Measurements from ENCODE around the gene KCNK13. TPM values are rescaled to one million over a fixed set of nuclear protein-coding genes. Genes with fewer than 3 reads are reported as not detected.

Gene KCNK13
- total RNA-seq, 2 experiments from 2014 or later, result not detected

DNA sequence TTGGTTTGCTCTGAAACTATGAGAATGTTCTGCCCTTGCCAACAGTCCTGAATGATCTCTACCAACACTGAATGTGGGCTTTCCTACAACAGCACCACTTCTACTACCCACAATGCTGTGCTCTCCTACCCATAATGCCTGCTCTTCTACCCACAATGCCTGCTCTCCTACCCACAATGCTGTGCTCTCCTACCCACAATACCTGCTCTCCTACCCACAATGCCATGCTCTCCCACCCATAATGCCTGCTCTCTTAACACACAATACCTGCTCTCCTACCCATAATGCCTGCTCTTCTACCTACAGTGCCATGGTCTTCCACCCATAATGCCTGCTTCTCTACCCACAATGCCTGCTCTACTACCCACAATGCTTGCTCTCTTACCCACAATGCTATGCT is 92.3 kb downstream of the KCNK13 start:
- POLR2A ChIA-PET, result no interaction called here
- Mint-ChIP-seq H3K27ac (no peak overlapping the region), H3K9me3 (peaks cover 6% of the 10 kb centered on the region), H3K4me1 (ENCODE audit: low read depth) (no peaks in the 10 kb centered on the region), H3K4me3 (no peak overlapping the region), H3K36me3 (ENCODE audit: low read depth) (no peaks in the 10 kb centered on the region), H3K27me3 (peaks cover 14% of the 10 kb centered on the region)
- intact Hi-C loops (cut with micrococcal nuclease), result no loop called here
- CTCF ChIA-PET, result no interaction called here
- TF ChIP-seq, protein P1, sequence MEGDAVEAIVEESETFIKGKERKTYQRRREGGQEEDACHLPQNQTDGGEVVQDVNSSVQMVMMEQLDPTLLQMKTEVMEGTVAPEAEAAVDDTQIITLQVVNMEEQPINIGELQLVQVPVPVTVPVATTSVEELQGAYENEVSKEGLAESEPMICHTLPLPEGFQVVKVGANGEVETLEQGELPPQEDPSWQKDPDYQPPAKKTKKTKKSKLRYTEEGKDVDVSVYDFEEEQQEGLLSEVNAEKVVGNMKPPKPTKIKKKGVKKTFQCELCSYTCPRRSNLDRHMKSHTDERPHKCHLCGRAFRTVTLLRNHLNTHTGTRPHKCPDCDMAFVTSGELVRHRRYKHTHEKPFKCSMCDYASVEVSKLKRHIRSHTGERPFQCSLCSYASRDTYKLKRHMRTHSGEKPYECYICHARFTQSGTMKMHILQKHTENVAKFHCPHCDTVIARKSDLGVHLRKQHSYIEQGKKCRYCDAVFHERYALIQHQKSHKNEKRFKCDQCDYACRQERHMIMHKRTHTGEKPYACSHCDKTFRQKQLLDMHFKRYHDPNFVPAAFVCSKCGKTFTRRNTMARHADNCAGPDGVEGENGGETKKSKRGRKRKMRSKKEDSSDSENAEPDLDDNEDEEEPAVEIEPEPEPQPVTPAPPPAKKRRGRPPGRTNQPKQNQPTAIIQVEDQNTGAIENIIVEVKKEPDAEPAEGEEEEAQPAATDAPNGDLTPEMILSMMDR (IDR thresholded peaks at IDR 0.05), result no peak
- ATAC-seq (no peak), DNase-seq (no peak)

DNA sequence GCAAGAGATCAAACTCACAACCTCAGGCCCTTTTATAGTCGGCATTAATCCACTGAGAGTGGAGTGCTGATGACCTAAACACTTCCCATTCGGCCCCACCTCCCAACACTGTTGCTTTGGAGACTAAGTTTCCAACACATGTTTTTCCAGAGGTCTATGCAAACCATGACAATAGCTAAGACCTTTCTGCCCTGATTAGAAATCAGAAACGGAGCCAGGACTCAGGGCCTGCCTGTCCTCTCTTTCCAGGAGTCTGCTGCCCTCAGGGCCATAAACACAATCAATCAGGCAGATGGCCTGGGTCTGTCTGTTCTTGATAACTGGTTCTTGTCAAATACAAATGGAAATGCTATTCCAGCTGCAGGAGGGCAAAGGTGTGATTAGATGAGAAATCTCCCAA is 97.4 kb downstream of the KCNK13 start:
- ATAC-seq (no peak), DNase-seq (no peak)
- peaks cover 16% of the 10 kb centered on the region for H3K27me3 Mint-ChIP-seq
- CTCF ChIA-PET, result no interaction called here
- POLR2A ChIA-PET, result no interaction called here
- intact Hi-C loops (cut with micrococcal nuclease), result no loop called here
- no peak overlapping the region for H3K27ac Mint-ChIP-seq
- H3K36me3 Mint-ChIP-seq (ENCODE audit: low read depth), result no peaks in the 10 kb centered on the region
- H3K9me3 Mint-ChIP-seq, result peaks cover 3% of the 10 kb centered on the region
- H3K4me3 Mint-ChIP-seq, result no peak overlapping the region
- H3K4me1 Mint-ChIP-seq (ENCODE audit: low read depth), result no peaks in the 10 kb centered on the region
- TF ChIP-seq, protein P1 (IDR thresholded peaks at IDR 0.05), result no peak

DNA sequence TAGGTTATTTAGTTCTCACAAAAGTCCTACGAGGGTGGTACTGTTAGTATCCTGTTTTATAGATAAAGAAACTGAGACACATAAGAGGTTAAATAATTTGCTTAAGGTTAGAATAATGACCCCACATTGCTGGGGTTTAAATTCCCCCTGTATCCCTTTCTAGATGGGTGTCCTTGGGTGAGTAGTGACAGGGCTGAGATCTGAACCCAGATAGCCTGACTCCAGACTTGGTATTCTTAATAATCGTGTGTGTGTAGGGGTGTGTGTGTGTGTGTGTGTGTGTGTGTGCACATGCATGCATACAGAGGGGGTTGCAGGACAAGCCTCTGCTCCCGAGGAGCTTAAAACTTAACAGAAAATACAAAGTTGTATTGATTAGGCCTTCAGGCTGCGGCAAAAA is 97.9 kb downstream of the KCNK13 start:
- Mint-ChIP-seq H3K27me3 (peaks cover 16% of the 10 kb centered on the region), H3K4me3 (no peak overlapping the region), H3K27ac (no peak overlapping the region), H3K36me3 (ENCODE audit: low read depth) (no peaks in the 10 kb centered on the region), H3K9me3 (no peaks in the 10 kb centered on the region), H3K4me1 (ENCODE audit: low read depth) (no peaks in the 10 kb centered on the region)
- POLR2A ChIA-PET, result no interaction called here
- no peak for DNase-seq
- no peak for ATAC-seq
- CTCF ChIA-PET, result no interaction called here
- intact Hi-C loops (cut with micrococcal nuclease), result no loop called here
- TF ChIP-seq, protein P1 (IDR thresholded peaks at IDR 0.05), result no peak

DNA sequence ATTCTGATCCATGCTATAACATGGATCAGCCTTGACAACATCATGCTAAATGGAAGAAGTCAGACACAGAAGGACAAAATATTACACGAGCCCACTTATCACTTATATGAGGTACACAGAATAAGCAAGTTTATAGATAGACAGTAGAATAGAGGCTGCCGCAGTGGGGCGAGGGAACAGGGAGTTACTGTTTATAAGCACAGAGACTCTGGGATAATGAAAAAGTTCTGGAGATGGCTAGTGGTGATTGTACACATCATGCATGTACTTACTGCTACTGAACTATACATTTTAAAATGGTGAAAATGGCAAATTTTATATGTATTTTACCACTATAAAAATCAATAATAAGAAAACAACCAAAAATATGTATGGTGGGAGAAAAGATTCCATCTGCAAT is 99.3 kb downstream of the KCNK13 start:
- DNase-seq (no peak), ATAC-seq (no peak)
- ChIA-PET POLR2A (no interaction called here), CTCF (no interaction called here)
- peaks cover 8% of the 10 kb centered on the region for H3K27me3 Mint-ChIP-seq
- no peak overlapping the region for H3K27ac Mint-ChIP-seq
- peaks cover 3% of the 10 kb centered on the region for H3K9me3 Mint-ChIP-seq
- TF ChIP-seq, protein P1 (IDR thresholded peaks at IDR 0.05), result no peak
- intact Hi-C loops (cut with micrococcal nuclease), result no loop called here
- no peaks in the 10 kb centered on the region for H3K36me3 Mint-ChIP-seq (ENCODE audit: low read depth)
- H3K4me3 Mint-ChIP-seq, result no peak overlapping the region
- H3K4me1 Mint-ChIP-seq (ENCODE audit: low read depth), result no peaks in the 10 kb centered on the region

DNA sequence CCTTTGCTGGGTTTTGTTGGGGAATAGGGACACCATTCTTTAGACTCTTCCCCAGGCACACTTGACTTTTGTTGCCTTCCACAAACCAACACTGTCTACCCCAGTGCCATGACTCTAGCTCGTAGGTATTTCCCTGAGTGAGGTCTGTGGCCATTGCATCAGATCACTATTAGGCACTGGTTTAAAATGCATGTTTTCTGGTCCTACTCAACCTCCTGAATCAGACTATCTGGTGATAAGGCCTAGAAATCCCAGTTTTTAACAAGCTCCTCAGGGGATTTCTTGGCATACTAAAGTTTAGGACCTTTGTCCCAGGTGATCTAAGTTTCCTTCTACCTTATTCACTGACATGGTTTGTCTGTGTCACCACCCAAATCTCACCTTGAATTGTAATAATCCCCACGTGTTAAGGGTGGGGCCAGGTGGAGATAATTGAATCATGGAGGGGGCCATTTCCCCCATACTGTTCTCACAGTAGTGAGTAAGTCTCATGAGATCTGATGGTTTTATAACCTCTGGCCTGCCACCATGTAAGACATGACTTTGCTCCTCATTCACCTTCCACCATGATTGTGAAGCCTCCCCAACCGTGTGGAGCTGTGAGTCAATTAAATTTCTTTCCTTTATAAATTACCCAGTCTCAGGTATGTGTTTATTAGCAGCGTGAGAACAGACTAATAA is 106.8 kb downstream of the KCNK13 start:
- H3K9me3 Mint-ChIP-seq, result peaks cover 3% of the 10 kb centered on the region
- H3K27ac Mint-ChIP-seq, result no peak overlapping the region
- H3K27me3 Mint-ChIP-seq, result peaks cover 18% of the 10 kb centered on the region
- intact Hi-C loops (cut with micrococcal nuclease), result no loop called here
- no peaks in the 10 kb centered on the region for H3K4me1 Mint-ChIP-seq (ENCODE audit: low read depth)
- TF ChIP-seq, protein P1 (IDR thresholded peaks at IDR 0.05), result no peak
- ChIA-PET POLR2A (no interaction called here), CTCF (no interaction called here)
- H3K4me3 Mint-ChIP-seq, result no peak overlapping the region
- ATAC-seq, result no peak
- H3K36me3 Mint-ChIP-seq (ENCODE audit: low read depth), result no peaks in the 10 kb centered on the region
- no peak for DNase-seq
